HG03097 (cell line): ENCODE data around the gene ZC3HAV1.
"Not testable (repeated sequence)": the region's sequence is repeated elsewhere in the genome, so short reads cannot be mapped to it uniquely, and the experiment has no call there.

Experiments used
- ATAC-seq: cut with Tn5 transposase; IDR thresholded peaks from one replicate; pipeline ENCODE4 v1.9.1; 2021; ENCODE audit not compliant: unreplicated experiment, low FRiP score

The ZC3HAV1 gene

DNA sequence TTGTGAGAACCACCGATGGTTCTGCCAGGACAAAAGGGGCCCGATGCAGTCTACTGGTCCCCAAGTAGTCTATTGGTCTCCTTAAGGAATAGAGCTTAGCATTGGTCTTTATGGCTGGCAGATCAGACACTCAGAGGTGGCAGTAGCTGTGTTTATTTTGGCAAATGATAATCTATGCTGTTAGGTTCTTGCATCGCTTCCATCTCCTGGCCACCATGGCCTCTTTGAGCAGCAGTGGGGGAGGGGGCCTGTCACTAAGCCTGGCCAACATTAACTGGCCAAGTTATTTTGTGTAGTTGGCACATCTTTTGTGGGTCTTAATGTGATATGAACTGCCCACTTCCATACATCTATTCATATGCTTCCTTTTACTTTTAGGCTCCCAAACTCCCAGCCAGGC lies 4.5 kb upstream of the ZC3HAV1 start:
- no peak for ATAC-seq

DNA sequence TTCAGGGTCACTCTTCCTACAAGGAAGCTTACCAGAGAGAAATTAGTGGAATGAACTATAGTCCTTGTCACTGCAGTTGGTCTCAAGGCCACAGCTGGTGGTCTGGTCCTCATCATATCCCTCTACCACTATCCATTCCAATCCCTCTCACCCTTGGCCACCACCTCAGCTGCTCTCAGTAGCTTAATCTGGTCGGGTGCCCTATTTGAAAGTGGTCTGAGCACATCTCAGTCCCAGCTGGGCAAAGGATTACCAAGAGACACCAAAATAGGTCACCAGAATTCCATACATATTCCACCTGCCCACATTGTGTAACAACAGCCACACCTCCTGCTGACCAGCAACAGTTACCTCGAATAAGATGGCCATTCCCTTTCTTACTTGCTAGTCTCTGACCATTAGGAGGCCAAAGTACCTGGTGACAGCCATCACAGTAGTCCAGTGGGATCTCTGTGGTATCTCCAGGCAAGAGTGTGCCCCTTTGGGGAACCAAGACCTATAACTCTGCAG lies 3.3 kb upstream of the ZC3HAV1 start:
- ATAC-seq = no peak

DNA sequence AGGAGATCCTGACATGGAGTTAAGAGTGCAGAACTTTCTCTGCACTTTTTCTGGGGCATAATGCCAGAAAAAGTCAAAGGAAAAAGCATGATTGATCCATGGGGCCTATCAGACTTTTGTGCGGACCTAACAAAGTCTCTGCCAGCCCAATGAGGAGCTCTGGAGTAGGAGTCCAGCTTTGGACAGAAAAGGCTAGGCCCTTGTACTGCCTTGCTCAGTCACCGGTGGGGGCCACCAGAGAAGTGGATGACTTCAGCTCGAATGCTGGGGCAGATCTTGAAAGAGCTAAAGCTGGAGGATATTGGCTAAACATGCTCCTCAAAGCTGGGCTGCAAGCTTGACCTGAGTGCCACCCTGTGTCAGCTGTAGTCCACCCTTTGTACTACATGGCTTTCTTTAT lies 2.8 kb upstream of the ZC3HAV1 start:
- ATAC-seq = no peak

DNA sequence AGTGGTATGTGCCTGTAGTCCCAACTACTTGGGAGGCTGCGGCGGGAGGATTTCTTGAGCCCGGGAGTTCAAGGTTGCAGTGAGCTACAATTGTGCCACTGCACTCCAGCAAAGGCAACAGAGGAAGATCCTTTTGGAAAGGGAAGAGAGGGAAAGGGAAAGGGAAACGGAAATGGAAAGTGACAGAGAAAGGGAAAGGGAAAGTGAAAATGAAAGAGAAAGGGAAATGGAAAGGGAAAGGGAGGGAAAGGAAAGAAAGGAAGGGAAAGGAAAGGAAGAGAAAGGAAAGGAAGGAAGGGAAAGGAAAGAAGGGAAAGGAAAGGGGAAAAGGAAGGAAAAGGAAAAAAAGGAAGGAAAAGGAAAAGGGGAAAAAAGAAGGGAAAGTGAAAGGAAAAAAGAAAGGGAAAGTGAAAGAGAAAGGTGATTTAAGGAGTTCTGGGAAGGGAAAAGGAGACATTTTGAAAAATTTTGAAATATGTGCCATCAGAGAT lies 2.3 kb upstream of the ZC3HAV1 start:
- ATAC-seq = no peak

DNA sequence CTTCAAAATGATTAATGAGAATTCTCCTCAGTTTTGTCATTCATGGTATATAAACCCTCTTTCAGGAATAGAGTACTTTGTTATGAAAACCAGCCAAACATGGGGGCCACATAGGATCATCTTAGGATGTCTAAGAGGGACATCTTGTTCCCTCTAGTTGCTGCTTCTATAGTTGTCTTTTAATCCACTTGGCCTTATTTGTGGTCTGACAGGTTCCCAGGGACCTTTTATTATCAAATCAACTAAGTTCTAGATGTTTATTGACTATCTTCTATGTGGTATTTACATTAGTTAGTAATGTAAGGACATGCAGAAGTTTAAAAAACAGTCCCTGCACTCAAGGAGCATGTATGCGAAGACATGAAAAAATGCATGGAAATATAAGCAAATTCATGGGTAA lies 1.6 kb upstream of the ZC3HAV1 start:
- ATAC-seq = no peak

DNA sequence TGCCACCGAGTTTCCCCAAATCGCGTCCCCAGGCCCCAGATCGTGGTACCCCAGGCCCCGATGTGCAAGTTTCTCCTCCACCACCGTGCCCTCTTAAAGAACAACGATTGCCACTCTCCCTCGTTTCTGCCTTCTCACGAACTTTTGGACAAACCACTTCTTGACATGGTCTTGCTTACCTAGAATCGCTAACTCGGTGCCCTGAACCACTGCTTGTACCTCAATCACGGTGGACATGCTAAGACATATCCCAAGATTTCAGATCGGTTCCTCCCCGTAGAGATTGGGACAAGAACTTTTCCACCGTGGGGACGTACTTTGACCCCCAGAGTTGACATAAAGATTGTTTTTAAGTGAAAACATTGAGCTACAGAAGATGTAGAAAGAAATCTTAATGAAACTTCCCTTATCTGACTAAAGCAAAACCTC lies 477 bp upstream of the ZC3HAV1 start:
- no peak for ATAC-seq

DNA sequence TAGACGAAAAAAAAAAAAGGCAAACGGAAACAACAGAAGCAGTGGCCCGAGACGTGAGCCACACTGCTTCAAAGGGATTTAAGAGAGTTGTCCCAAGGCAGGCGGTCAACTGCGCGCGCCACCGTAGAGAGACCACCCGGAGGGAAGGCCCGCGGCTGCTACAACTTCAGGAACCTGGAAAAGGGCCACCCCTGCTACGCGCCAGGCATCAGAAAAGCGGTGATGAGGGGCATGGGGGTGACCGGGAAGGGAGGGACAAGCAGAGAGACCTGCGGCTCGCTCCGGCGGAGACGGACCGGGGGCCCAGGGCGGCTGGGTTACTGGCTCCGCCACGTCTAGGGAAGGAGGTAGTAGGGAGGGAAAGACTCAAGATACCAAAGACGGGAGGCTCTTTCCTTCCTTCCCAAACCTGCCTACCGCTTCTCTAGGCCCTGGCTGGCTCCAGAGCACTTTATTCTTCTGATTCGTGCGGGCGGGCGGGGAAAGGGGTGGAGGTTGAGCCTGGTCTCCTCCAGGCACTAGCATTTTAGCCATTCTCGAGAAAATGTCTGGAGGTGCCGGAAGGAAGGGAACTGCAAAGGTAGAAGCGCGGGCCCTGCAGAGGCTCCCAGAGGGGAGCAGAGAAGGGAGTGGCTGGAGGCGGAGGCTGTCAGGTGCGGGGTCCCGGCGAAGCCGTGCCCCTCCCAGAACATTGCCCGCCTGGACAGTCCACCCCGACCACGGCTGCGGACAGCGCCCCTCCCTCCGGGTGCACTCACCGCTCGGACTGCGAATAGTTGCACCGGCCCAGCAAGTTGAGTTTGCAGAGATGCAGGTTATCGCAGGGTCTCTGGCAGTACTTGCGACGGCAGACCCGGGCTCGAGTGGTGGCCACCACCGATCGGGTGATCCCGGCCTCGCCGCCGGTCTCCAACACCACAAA lies 993 bp downstream of the ZC3HAV1 start:
- peak; percentile 4 for ATAC-seq

DNA sequence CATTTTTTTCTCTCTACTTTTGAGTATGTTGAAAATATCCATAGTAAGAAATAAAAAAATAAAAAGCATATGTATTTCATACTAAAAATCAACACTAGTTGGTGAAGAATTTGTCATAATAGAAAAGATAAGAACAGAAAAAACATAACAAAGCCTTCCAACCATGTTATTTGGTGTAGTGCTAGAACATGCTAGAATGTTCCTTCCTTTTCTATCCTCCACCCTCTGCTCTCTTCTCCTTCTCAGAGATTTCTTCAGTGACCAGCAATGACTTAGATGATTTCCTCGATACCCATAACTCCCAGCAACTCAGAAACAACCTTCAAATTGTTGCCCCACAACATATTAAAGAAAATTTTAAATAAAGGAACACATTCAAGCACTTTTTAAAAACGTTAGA lies 2.6 kb downstream of the ZC3HAV1 start:
- no peak for ATAC-seq

DNA sequence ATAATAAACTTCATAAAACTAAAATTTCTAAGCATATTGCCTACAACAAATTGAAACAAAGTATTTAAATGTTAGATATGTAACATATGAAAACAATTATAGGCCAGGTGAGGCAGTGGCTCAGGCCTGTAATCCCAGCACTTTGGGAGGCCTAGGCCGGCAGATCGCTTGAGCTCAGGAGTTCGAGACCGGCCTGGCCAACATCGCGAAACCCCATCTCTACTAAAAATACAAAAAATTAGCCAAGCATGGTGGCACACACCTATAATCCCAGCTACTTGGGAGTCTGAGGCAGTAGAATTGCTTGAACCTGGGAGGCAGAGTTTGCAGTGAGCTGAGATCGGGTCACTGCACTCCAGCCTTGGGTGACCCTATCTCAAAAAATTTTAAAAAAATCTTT lies 3.3 kb downstream of the ZC3HAV1 start:
- not testable (repeated sequence) for ATAC-seq

DNA sequence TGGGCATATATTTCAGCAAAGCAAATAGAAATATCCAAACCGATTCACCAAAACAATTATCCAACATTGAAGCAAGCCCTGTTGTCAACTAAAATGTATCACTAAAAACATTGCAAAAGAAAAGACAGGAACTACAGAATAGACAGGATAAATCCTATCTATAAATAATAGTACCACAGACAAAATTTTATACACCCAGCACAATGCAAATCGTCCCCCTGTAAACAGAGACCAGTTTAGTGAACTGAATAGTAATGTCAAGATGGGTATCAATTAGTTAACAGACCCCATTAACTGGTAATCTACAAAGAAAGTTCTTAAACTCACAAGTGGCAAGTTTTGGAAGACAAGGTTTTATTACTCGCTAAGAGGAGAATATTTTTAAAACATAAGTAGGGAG lies 4.0 kb downstream of the ZC3HAV1 start:
- no peak for ATAC-seq

DNA sequence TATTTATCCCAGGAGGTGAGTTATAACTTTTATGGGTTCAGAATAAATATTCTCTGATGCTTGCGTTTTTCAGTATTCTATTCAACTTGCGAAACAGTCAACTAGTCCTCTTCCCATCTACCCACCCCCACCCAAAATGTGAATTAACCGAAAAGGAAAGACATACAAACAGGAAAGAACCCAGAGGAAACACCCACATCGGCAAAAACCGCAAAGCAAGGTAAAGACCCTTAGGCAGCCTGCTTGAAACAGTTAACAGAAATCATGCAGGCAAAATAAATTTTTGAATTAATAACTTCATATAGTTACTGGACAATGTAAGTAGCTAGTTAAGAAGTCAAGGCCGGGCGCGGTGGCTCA lies 5.4 kb downstream of the ZC3HAV1 start:
- ATAC-seq = no peak

DNA sequence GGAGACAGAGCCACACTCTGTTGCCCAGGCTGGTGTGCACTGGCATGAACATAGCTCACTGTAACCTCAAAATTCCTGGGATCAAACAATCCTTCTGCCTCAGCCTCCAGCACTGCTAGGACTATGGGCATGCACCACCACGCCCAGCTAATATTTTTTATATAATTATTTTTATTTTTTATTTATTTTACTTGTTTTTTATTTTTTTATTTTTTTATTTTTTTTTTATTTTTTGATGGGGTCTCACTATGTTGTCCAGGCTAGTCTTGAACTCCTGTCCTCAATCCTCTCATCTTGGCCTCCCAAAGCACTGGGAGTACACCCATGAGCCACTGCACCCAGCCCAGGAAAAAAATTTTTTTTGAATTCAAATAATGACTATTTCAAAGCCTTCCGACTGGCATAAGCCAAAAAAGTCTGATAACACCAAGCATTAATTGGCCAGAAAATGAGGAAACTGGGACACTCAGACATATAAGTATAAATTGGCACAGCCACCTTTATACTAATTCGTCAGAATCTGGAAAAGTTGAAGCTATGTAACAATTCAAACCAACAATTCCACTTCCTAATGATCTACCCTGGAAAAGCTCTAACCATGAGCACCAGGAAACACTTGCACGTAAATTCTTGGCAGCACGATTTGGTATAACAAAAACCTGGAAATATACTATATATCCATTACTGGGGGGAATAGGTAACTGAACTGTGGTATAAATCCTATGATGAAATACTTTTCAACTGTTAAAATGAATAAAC lies 6.3 kb downstream of the ZC3HAV1 start:
- no peak for ATAC-seq

DNA sequence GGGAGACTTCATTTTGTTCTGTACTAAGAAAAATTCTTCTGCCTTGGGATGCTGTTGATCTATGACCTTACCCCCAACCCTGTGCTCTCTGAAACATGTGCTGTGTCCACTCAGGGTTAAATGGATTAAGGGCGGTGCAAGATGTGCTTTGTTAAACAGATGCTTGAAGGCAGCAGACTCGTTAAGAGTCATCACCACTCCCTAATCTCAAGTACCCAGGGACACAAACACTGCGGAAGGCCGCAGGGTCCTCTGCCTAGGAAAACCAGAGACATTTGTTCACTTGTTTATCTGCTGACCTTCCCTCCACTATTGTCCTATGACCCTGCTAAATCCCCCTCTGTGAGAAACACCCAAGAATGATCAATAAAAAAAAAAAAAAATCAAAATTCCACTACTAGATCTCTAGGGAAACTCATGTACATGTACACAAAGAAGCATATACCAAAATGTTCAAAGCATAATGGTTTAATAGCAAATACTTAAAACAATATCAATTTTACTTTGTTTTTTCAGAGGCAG lies 7.8 kb downstream of the ZC3HAV1 start:
- not testable (repeated sequence) for ATAC-seq

DNA sequence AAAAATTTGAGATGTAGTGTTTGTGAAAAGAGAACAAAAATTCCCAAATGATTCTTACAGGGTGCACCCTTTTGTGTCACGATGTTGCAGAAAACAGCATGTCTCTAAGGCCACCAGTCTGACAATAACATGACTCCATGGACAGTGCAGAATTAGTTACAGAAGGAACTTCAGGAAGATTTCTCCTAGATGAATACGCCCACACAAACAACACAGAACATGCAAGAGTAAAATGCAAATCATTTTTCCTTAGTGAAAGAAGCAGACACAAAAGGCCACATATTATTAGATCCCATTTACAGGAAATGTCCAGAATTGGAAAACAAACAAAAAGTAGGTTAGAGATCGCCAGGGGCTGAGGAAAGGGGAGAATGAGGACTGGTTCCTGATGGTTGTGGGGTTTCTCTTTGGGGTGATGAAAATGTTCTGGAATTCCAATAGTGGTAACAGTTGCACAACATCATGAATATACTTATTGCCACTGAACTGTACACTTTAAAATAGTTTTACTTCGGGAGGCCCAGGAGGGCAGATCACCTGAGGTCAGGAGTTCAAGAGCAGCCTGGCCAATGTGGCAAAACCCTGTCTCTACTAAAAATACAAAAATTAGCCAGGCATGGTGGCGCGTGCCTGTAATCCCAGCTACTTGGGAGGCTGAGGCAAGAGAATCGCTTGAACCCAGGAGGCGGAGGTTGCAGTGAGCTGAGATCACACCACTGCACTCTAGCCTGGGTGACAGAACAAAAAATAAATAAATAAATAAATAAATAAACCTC lies 10.2 kb downstream of the ZC3HAV1 start:
- no peak for ATAC-seq

DNA sequence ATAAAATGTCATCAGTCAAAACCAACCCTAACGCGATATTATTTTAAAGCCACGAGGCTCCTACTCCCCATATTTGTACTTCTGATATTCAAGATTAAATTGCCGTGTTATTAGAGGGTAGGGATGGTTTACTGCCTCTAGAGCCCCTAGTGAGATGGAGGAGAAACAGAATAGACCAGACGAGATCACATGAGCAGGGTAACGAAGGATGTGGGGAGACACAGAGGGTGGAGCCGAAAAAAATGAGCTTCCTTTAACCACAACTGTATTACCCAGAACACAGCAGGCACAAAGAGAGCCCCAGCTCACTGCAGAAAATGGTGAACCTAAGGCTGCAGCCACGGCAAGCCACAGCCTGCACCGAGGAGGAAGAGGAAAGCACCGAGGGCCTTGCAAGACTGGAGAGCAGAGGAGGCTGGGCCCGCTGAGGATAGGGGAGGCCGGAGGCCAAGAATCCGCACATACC lies 14.3 kb downstream of the ZC3HAV1 start:
- peak; percentile 95 for ATAC-seq

DNA sequence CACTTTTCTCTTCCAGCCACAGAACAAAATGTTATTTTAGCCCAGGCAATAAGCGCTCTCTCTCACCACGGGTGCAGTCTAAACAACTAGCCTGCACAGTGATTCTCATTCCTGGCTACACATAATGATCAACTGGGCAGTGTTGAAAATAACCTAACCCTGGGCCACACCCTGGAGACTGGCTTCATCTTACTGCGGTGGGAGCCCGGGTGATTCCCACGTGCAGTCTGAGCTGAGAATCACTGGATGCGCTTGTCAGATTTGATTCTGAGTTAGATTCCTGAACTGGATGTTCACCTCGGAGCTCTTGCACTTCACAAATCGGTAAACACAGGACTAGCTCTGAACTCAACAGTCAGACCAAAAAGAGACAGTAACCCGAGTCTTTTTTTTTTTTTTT lies 14.9 kb downstream of the ZC3HAV1 start:
- ATAC-seq = no peak

DNA sequence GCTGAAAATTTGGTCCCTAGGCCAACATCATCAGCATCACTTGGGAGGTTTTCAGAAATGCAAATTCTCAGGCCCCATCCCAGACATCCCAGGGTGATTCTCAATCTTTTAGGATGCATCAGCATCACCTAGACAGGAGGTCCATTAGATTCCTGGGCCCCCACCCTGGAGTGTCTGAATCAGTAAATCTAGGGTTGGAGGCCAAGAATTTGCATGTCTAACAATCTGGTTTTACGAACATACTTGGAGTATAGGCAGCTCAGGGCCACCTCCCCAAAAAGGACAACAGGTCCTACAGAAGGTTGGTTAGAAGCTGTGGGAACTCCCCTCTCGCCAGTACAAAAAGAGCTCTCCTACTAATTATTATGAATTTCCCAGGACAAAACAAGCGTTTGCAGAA lies 15.5 kb downstream of the ZC3HAV1 start:
- no peak for ATAC-seq

DNA sequence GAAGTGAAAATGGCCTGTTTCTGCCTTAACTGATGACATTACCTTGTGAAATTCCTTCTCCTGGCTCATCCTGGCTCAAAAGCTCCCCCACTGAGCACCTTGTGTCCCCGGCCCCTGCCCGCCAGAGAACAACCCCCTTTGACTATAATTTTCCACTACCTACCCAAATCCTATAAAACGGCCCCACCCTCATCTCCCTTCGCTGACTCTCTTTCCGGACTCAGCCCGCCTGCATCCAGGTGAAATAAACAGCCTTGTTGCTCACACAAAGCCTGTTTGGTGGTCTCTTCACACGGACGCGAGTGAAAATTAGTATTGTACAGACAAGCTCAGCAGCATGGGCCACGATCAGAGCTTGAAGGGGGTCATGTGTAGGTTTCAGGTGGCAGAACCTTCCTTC lies 16.0 kb downstream of the ZC3HAV1 start:
- ATAC-seq = not testable (repeated sequence)

DNA sequence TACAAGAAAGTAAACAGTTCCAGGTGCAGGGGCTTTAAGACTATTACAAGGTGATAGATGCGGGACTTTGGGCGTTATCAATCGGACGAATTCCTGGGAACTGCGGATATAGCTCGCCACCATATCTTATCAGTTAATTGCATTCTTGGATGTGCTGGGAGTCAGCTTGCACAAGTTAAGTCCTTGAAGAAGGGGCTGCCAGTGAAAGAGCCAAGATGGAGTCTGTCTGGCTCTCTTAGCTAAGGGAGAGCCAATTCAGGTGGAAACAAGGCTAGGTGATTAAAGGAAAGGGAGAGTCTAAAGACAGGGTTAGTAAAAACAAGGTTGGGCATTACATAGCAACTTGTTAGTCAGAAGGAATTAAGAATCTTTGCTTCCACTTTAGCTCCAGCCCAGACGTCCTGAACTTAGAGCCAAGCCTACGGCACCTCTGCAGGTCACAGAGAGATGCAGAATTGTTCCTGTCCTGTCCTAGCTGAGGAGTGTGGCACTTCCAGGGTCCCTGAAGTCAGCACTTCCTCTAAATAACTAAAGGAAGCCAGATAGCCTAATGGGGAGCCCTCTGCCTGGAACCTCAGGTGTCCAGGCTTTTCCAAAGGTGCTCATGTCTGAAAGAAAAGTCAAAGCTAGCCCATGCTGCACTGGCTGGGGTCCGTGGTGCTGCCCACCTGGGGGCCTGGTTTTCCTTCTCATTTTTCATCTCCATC lies 17.3 kb downstream of the ZC3HAV1 start:
- ATAC-seq = no peak

DNA sequence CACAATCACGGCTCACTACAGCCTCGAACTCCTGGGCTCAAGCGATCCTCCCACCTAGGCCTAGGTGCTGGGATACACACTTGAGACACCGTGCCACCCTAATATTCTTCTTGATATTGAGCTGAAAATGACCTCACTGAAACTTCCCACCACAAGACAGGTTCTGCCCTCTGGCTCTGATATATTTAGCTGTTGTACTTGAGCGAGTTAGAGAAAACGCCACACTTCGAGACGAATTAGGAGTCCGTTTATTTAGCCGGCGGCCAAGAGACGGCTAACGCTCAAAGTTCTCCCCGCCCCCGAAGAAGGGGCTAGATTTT lies 17.9 kb downstream of the ZC3HAV1 start:
- ATAC-seq = no peak
